SK-N-SH (cell line): ENCODE results near the gene PCYOX1L. TPM values are rescaled to one million over a fixed set of nuclear protein-coding genes. Genes with fewer than 3 reads are reported as not detected.
A peak's percentile ranks its signal among the peaks of the same experiment; 100 is the strongest.

Experiments
- CTCF ChIA-PET: fragments of 300-600, 350-600 bp; formaldehyde crosslinking; extraction: SDS; loops from one replicate; lab custom pipeline; 2021; lab: Yijun Ruan, JAX
- POLR2A ChIA-PET: fragments of 350-600 bp; sonication (Branson Sonifier 250); formaldehyde crosslinking; extraction: SDS; loops from one replicate; lab custom pipeline; 2020; ENCODE audit warnings: antibody characterized with exemption, inconsistent platforms; lab: Yijun Ruan, JAX
- DNase-seq: peaks from one replicate; pipeline ENCODE4 v3.0.0; 2012
- H2AFZ ChIP-seq: fragments of 200-600 bp; sonication (generic); 2 replicates; pipeline ENCODE4 v1.8.1; 2016; ENCODE audit warnings: antibody characterized with exemption, mild to moderate bottlenecking, low read depth
- H3F3A ChIP-seq: fragments of 200-600 bp; sonication (generic); replicated peaks from 2 replicates; pipeline ENCODE3; 2016; ENCODE audit warnings: antibody characterized with exemption, mild to moderate bottlenecking; ENCODE audit not compliant: insufficient read depth
- H3K27ac ChIP-seq, 2 experiments: fragments of 200-500 bp in 1 of 2; fragments of 200-600 bp in 1 of 2; sonication (Bioruptor generic) in 1 of 2; sonication (generic), shearing (Covaris generic) in 1 of 2; 2 replicates each; pipeline versions ENCODE4 v1.5.1 to v1.6.1; 2014 to 2016; ENCODE audit warnings: low read depth in 2 of 2, inconsistent platforms in 1 of 2, low read length in 1 of 2, mild to moderate bottlenecking in 1 of 2, mixed read lengths in 1 of 2
- H3K27me3 ChIP-seq: fragments of 200-600 bp; sonication (generic), shearing (Covaris generic); 2 replicates; pipeline ENCODE4 v1.6.1; 2016; ENCODE audit warnings: mixed run types; ENCODE audit not compliant: insufficient read depth
- H3K36me3 ChIP-seq, 2 experiments: fragments of 200-500 bp in 1 of 2; fragments of 200-600 bp in 1 of 2; sonication (Bioruptor generic) in 1 of 2; sonication (generic) in 1 of 2; replicated peaks in 1 of 2; 2 replicates each; pipeline versions ENCODE3 to v1.5.1; 2014 to 2016; ENCODE audit warnings: low read length in 1 of 2, mild to moderate bottlenecking in 1 of 2; ENCODE audit not compliant: insufficient read depth in 2 of 2, control insufficient read depth in 1 of 2
- H3K4me1 ChIP-seq, 2 experiments: fragments of 200-500 bp in 1 of 2; fragments of 200-600 bp in 1 of 2; sonication (Bioruptor generic) in 1 of 2; sonication (generic), shearing (Covaris generic) in 1 of 2; 2 replicates each; pipeline versions ENCODE4 v1.5.1 to v1.6.1; 2014 to 2016; ENCODE audit warnings: low read depth in 1 of 2, low read length in 1 of 2, mixed run types in 1 of 2; ENCODE audit not compliant: insufficient read depth in 2 of 2, control insufficient read depth in 1 of 2
- H3K4me2 ChIP-seq: fragments of 200-600 bp; sonication (generic), shearing (Covaris generic); 2 replicates; pipeline ENCODE4 v1.6.1; 2017; ENCODE audit warnings: mixed run types
- H3K4me3 ChIP-seq, 2 experiments: fragments of 200-500 bp in 1 of 2; fragments of 200-600 bp in 1 of 2; sonication (Bioruptor generic) in 1 of 2; sonication (generic), shearing (Covaris generic) in 1 of 2; 2 replicates each; pipeline versions ENCODE4 v1.5.1 to v1.8.1; 2014 to 2016; ENCODE audit warnings: low read depth in 2 of 2, inconsistent platforms in 1 of 2, low read length in 1 of 2, mild to moderate bottlenecking in 1 of 2, mixed read lengths in 1 of 2, moderate library complexity in 1 of 2
- H3K79me2 ChIP-seq: fragments of 200-600 bp; sonication (generic); 2 replicates; pipeline ENCODE4 v1.8.1; 2017; ENCODE audit warnings: mild to moderate bottlenecking; ENCODE audit not compliant: insufficient read depth
- H3K9ac ChIP-seq: fragments of 200-600 bp; sonication (generic); 2 replicates; pipeline ENCODE4 v1.6.1; 2017; ENCODE audit warnings: mixed run types
- H3K9me2 ChIP-seq: fragments of 200-600 bp; sonication (generic); 2 replicates; pipeline ENCODE4 v1.6.1; 2017; ENCODE audit warnings: mixed run types
- H3K9me3 ChIP-seq: fragments of 200-600 bp; sonication (generic); 2 replicates; pipeline ENCODE4 v1.6.1; 2017; ENCODE audit warnings: mixed run types, mild to moderate bottlenecking, moderate library complexity
- H4K20me1 ChIP-seq: fragments of 200-600 bp; sonication (generic); 2 replicates; pipeline ENCODE4 v1.6.1; 2017; ENCODE audit warnings: mild to moderate bottlenecking, mixed run types; ENCODE audit not compliant: insufficient read depth
- CHD2 ChIP-seq: fragments of 150-350 bp; IDR thresholded peaks from 2 replicates; pipeline ENCODE4 v1.6.1; 2018; ENCODE audit warnings: low read length; ENCODE audit not compliant: partially characterized antibody
- ELF1 ChIP-seq: IDR thresholded peaks from 2 replicates; pipeline ENCODE4 v1.4.0; 2012
- EP300 ChIP-seq, 2 experiments: IDR thresholded peaks; 2 replicates each; pipeline versions ENCODE4 v1.4.0 to v1.6.1; 2012; ENCODE audit warnings: borderline replicate concordance in 1 of 2, low read depth in 1 of 2, low read length in 1 of 2
- FOSL2 ChIP-seq: IDR thresholded peaks from 2 replicates; pipeline ENCODE4 v1.4.0; 2012; ENCODE audit warnings: low read depth, mild to moderate bottlenecking, moderate library complexity, borderline replicate concordance
- GABPA ChIP-seq: IDR thresholded peaks from 2 replicates; pipeline ENCODE4 v1.4.0; 2012; ENCODE audit warnings: low read depth, mild to moderate bottlenecking
- MXI1 ChIP-seq: IDR thresholded peaks from 2 replicates; pipeline ENCODE4 v1.6.1; 2012; ENCODE audit warnings: mild to moderate bottlenecking, low read depth, low read length, improper control_type of control experiment
- NRF1 ChIP-seq: IDR thresholded peaks from 2 replicates; pipeline ENCODE4 v1.6.1; 2012; ENCODE audit warnings: low read depth, mild to moderate bottlenecking, low read length
- PBX3 ChIP-seq: IDR thresholded peaks from 2 replicates; pipeline ENCODE4; 2012
- POLR2AphosphoS5 ChIP-seq: IDR thresholded peaks from 2 replicates; pipeline ENCODE4 v1.6.1; 2012; ENCODE audit warnings: low read depth, low read length
- RXRA ChIP-seq: IDR thresholded peaks from 2 replicates; pipeline ENCODE4 v1.4.0; 2012; ENCODE audit warnings: low read depth, mild to moderate bottlenecking, borderline replicate concordance
- SIN3A ChIP-seq: IDR thresholded peaks from 2 replicates; pipeline ENCODE4 v1.6.1; 2012; ENCODE audit warnings: low read depth, mild to moderate bottlenecking, low read length, moderate library complexity, borderline replicate concordance
- TCF12 ChIP-seq: IDR thresholded peaks from 2 replicates; pipeline ENCODE4 v1.4.0; 2012
- TEAD4 ChIP-seq: IDR thresholded peaks from 2 replicates; pipeline ENCODE4 v1.4.0; 2012; ENCODE audit warnings: mild to moderate bottlenecking, borderline replicate concordance; ENCODE audit not compliant: insufficient read depth
- USF1 ChIP-seq: IDR thresholded peaks from 2 replicates; pipeline ENCODE4 v1.4.0; 2012; ENCODE audit warnings: low read depth, borderline replicate concordance
- YY1 ChIP-seq: IDR thresholded peaks from 2 replicates; pipeline ENCODE4 v1.4.0; 2012; ENCODE audit warnings: low read depth, mild to moderate bottlenecking
- WGBS: methylation state at CpG from one replicate; pipeline ENCODE4 v1.1.6; 2017; ENCODE audit warnings: low lambda C conversion rate; 5-methylcytosine and 5-hydroxymethylcytosine counted together
- polyA plus RNA-seq, 3 experiments: library from polyadenylated mRNA; depleted of rRNA; stranded (reverse); fragments of >200 nt; gene quantifications; 2 replicates each; pipeline ENCODE4 v1.2.3, GENCODE V29; 2012
- TF ChIP-seq, protein P1 (sequence below): IDR thresholded peaks from 2 replicates; pipeline ENCODE4 v1.4.0; 2012; ENCODE audit warnings: low read depth, borderline replicate concordance
- TF ChIP-seq, protein P2 (sequence below): IDR thresholded peaks from 2 replicates; pipeline ENCODE4 v1.4.0; 2012; ENCODE audit warnings: low read depth
- TF ChIP-seq, protein P3 (sequence below): IDR thresholded peaks from 2 replicates; pipeline ENCODE4 v1.6.1; 2012; ENCODE audit warnings: mild to moderate bottlenecking, low read depth, low read length, moderate library complexity
- TF ChIP-seq, protein P4 (sequence below): fragments of 150-350 bp; IDR thresholded peaks from 2 replicates; pipeline ENCODE4 v1.6.1; 2017; ENCODE audit warnings: antibody characterized with exemption, low read length, low read depth, borderline replicate concordance

PCYOX1L gene
- polyA plus RNA-seq, 1 of the 3 experiments (the other 2 are of a cell fraction): 17.5 TPM

DNA sequence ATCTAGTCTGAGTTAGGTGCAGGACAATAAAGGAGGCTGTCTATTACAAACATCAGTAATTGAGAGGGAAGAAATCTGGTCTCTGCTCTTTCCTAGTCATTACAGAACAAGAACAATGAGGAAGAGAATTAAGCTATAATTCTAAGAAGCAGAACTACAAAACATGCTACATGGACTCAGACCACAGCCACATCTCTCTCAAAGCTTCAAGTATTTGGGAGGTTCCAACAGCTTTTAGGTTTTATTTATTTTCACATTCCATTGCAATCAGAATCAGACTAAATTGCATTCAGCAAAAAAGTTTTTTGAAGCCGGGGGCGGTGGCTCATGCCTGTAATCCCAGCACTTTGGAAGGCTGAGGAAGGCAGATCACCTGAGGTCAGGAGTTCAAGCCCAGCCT is 13.7 kb upstream of the PCYOX1L start:
- Histone ChIP-seq H3K9me2 (no peaks in the 10 kb centered on the region), H3K79me2 (peaks cover 38% of the 10 kb centered on the region), H4K20me1 (no peaks in the 10 kb centered on the region; the same call in 1 of the 2 replicates), H3K9ac (0 out of 2 replicates have a peak overlapping the region, but pooled peaks have one; percentile 83), H3K4me3 (peak overlapping the region; percentile 94 to 100), H3K27ac (no peak overlapping the region), H3K36me3 (peaks cover 18 to 21% of the 10 kb centered on the region in 2 experiments), H3F3A (peaks cover 16% of the 10 kb centered on the region), H2AFZ (peak overlapping the region; percentile 95), H3K4me2 (peak overlapping the region; percentile 93), H3K27me3 (no peaks in the 10 kb centered on the region), H3K9me3 (no peaks in the 10 kb centered on the region), H3K4me1 (peaks cover 0 to 15% of the 10 kb centered on the region in 2 experiments; a peak in 3 of 4 replicates)
- 47% methylated on average over 2 of the region's 2 CpGs for WGBS
- no peak for TF ChIP-seq POLR2AphosphoS5
- TF ChIP-seq USF1: no peak
- TF ChIP-seq ELF1: no peak
- TF ChIP-seq, protein P1, sequence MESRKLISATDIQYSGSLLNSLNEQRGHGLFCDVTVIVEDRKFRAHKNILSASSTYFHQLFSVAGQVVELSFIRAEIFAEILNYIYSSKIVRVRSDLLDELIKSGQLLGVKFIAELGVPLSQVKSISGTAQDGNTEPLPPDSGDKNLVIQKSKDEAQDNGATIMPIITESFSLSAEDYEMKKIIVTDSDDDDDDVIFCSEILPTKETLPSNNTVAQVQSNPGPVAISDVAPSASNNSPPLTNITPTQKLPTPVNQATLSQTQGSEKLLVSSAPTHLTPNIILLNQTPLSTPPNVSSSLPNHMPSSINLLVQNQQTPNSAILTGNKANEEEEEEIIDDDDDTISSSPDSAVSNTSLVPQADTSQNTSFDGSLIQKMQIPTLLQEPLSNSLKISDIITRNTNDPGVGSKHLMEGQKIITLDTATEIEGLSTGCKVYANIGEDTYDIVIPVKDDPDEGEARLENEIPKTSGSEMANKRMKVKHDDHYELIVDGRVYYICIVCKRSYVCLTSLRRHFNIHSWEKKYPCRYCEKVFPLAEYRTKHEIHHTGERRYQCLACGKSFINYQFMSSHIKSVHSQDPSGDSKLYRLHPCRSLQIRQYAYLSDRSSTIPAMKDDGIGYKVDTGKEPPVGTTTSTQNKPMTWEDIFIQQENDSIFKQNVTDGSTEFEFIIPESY: no peak
- no peak for TF ChIP-seq MXI1
- no peak for TF ChIP-seq TEAD4
- TF ChIP-seq RXRA: no peak
- no peak for TF ChIP-seq TCF12
- TF ChIP-seq, protein P2, sequence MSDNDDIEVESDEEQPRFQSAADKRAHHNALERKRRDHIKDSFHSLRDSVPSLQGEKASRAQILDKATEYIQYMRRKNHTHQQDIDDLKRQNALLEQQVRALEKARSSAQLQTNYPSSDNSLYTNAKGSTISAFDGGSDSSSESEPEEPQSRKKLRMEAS: no peak
- TF ChIP-seq, protein P3, sequence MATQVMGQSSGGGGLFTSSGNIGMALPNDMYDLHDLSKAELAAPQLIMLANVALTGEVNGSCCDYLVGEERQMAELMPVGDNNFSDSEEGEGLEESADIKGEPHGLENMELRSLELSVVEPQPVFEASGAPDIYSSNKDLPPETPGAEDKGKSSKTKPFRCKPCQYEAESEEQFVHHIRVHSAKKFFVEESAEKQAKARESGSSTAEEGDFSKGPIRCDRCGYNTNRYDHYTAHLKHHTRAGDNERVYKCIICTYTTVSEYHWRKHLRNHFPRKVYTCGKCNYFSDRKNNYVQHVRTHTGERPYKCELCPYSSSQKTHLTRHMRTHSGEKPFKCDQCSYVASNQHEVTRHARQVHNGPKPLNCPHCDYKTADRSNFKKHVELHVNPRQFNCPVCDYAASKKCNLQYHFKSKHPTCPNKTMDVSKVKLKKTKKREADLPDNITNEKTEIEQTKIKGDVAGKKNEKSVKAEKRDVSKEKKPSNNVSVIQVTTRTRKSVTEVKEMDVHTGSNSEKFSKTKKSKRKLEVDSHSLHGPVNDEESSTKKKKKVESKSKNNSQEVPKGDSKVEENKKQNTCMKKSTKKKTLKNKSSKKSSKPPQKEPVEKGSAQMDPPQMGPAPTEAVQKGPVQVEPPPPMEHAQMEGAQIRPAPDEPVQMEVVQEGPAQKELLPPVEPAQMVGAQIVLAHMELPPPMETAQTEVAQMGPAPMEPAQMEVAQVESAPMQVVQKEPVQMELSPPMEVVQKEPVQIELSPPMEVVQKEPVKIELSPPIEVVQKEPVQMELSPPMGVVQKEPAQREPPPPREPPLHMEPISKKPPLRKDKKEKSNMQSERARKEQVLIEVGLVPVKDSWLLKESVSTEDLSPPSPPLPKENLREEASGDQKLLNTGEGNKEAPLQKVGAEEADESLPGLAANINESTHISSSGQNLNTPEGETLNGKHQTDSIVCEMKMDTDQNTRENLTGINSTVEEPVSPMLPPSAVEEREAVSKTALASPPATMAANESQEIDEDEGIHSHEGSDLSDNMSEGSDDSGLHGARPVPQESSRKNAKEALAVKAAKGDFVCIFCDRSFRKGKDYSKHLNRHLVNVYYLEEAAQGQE: no peak
- TF ChIP-seq NRF1: no peak
- TF ChIP-seq GABPA: no peak
- no peak for TF ChIP-seq YY1
- TF ChIP-seq SIN3A: no peak
- no peak for TF ChIP-seq EP300 (IDR thresholded peaks at IDR 0.05; ENCODE audit: borderline replicate concordance in 1 of 2, low read depth in 1 of 2, low read length in 1 of 2)
- TF ChIP-seq PBX3: no peak
- TF ChIP-seq FOSL2: no peak
- no peak for TF ChIP-seq CHD2
- TF ChIP-seq, protein P4, sequence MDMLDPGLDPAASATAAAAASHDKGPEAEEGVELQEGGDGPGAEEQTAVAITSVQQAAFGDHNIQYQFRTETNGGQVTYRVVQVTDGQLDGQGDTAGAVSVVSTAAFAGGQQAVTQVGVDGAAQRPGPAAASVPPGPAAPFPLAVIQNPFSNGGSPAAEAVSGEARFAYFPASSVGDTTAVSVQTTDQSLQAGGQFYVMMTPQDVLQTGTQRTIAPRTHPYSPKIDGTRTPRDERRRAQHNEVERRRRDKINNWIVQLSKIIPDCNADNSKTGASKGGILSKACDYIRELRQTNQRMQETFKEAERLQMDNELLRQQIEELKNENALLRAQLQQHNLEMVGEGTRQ: no peak
- POLR2A ChIA-PET: interaction anchor here (1.0 to 4.0 kb wide), 3 partner anchors 13 to 24 kb away, joined by 3 to 38 read pairs (median 33); partner anchors contain the start of gene PCYOX1L
- no peak for DNase-seq
- CTCF ChIA-PET: interaction anchor here (0.8 to 3.5 kb wide), 8 partner anchors 17 to 203 kb away, joined by 3 to 12 read pairs (median 4); partner anchors contain the start of gene ABLIM3
